Cortex of kidney (tissue), 1 donor: Measurements from ENCODE around the gene LIMCH1.
"Not testable (repeated sequence)": the region's sequence is repeated elsewhere in the genome, so short reads cannot be mapped to it uniquely, and the experiment has no call there.

Experiments
- DNase-seq: peaks from one replicate; lab custom pipeline; 2025; lab: John Stamatoyannopoulos, UW

The LIMCH1 gene

DNA sequence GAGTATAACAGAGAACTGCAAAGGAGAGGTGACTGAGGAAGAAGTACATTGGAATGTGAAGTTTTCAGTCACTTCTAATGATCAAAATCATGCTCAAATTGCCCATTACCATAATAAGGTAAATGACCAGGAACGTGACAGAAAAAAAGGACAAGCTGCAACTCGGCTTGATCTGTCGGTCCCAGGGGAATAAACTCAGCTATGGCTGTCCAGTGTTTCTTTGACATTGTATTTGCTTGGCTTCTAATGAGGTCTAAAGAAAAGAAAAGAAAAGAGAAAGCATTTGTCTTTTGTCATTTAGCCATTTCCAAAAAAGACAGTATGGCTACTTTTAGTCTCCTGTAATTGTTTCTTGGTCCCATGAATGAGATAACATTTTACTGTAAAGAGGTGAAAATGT lies 185.3 kb downstream of the LIMCH1 start:
- DNase-seq: no peak

DNA sequence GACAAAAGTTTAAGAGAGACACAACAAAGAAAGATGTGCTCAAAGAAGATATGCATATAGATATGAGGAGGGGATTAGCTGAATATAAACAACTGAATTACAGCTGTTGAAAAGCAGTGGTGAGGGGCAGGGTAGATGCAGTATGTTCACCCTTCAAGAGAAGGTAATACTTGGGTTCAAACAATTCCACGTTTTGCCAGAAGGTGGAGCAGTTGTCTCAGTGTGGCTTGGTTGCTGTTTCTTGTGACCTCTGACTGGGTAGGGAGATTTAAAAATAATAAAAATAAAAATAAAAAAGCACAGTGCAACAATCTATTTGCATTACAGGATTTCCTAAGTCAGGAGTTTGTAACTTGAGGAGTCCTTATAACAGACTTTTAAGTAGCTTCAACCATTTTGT lies 187.3 kb downstream of the LIMCH1 start:
- no peak for DNase-seq

DNA sequence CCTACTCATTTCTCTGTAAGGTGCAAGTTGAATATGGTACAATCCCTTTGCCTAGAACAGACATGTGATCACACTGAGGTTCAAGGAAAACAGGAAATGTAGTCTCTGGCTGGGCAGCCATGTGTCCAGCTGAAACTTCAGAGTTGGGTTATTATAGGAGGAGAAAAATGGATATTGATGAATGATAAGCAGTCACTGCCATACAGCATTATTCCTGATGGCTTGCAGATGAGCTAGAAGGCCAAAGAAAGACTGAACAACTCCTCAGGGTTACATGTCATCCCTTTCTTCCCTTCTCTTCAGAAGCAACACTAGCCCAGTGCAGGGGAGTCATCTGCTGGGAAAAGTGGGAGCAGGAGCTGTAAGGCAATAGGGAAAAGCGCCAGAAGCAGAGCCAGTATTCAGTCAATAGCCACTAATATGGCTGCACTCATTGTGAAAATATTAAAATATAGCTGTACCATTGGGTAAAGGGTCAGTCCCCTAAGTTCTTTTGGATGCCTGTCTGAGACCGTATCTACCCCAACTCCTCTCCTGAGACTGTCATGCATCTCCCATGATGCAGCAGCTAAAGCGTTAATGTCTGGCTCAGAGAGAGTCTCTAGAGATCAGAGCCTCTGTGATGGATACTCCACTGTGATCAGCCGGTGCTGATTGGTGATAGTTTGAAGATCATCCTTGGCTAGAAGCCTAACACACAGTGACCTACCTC lies 190.1 kb downstream of the LIMCH1 start:
- no peak for DNase-seq

DNA sequence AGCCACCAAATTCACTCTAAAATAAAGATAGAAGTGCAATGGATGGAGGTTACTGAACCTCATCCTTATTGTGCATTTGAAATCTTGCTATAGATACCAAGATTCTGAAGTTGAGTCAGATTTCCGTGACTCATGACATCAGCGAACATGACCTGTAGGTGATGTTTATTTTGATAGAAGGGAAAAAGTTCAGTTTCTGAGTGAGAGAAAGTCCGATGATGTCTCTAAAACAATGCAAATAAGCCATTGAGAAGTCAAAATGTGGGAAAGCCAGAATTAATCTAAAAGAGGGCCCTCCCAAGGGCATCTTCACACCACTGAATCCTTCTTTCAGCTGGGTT lies 190.6 kb downstream of the LIMCH1 start:
- DNase-seq: no peak

DNA sequence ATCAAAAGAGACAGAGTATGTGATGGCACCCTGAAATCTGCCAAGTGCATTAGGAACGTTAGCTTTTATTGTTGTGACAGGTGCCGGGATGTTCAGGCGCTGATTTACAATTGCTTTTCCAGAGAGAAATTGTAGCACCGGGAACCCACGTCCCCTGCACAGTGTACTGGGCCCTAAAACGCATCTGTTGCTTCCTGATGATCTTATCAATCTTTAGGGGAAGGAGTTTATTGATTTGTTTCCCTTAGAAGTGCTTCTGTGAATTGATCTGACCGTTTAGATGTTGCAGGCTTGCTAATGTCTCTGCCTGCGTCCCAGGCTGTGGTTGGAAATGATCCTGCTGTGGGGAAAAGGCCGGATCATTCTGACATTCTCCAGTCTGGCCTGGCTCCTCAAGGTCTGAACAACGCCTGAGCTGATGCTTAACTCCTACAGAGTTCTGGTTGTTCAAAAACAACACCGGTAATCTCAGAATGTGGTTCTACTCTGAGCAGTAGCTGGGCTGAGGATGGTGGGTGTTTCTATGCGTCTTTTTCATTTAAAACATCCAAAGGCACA lies 193.7 kb downstream of the LIMCH1 start:
- DNase-seq: no peak

DNA sequence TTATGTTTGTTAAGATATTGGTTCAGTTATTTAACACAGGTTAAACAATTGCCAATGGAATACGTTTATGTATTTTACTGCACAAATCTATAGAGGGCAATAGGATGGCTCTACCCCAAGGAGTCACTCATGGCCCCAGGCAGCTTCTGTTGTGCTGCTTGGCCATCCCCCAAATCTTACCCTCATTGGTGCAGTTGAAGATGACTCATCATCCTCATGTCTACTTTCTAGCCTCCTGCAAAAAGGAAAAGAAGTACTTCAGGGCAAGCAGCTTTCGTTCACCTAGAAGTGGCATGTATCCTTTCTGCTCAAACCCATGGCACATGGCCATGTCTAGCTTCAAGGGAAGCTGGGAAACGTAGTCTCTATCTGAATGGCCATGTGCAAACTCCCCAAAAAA lies 196.4 kb downstream of the LIMCH1 start:
- DNase-seq: no peak

DNA sequence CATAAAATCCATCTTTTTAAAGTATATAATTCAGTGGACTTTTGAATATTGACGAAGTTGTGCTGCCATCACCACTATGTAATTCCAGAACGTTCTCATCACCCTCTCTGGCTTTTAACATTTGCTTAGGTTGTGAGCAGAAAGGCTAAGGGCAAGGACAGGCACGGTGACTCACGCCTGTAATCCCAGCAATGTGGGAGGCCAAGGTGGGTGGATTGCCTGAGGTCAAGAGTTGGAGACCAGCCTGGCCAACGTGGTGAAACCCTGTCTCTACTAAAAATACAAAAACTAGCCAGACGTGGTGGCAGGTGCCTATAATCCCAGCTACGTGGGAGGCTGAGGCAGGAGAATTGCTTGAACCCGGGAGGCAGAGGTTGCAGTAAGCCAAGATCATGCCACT lies 199.5 kb downstream of the LIMCH1 start:
- not testable (repeated sequence) for DNase-seq

DNA sequence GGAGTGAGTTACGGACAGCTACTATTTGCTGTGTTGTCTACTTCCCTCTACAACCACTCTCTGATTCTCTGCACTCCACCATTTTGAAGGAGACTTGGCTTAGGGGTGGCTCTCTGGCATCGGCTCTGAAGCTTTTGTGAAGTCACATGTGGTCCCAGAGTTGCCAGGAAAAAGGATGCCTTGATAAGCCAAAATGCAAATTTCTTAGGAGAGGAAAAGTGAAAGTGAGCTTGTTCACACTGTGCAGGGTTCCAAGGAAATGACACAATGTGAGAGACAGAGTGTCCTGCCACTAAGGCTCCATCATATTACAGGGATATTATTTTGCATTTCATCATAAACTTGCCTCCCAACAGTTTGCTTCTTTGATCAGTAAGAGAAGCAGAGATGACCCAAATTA lies 203.4 kb downstream of the LIMCH1 start:
- no peak for DNase-seq

DNA sequence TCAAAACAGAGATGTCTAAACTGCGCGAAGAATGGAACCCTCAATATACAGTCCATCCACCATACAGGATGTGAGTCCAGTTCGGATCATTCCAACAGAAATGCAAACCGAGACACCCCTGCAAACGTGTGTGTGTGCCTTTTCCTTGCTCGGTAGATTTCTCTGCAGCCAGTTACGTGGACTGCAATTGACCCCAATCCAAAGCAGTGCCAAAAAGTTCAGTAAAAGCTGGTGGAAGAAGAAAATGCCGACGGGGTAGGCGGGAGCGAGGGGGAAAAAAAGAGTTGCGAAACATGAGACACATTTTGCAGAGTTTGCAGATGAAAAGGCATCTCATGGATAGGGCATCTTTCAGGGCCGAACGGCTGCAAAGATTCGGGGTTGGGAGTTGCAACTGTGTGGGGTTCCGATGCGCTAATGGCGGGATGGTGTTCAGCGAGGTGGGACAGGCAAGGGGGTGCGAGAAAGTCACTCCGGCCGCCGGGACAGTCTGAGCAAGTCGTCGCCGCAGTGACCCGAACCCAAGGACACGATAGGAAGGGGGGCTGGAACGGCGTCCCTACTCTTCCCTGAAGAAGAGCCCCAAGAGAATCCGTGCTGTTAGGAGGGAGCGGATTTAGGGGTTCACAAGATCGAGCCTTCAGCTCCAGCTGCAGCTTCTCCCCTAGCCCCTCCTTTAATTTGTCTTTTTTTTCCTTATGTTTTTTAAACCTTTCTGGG lies 206.8 kb downstream of the LIMCH1 start:
- DNase-seq: no peak

DNA sequence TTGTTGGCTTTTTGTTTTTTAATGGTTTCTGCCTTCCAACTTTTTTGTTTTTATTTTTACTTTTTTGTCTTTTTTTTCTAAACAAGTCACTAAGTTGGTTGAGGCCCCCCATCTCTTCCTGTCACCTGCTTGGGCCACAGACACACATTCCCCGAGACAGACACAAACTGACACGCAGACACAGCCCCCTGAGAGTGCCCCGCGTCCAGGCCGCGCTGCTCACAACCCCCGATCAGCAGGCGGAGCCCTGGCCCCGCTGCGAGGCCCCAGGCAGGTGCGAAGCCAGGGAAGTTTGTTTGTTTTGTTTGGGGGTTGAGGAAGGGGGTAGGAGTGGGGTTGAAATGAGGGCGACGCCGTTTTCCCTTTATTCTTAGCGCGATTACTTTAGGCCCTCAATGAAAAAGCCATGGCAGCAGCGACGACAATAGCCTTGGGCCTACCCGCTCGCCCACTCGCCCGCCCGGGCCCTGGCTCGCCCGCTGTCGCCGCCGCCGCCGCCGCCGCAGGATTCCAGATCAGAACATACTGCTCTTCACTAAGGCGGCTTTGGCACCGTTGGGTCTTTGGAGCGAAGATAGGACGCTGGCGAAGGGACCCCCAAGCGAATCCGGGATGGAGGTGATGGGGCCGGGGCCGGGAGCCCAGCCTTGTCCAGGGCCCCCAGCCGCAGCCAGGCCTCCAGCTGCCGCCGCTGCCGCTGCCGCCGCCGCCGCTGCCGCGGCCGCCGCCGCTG lies 207.5 kb downstream of the LIMCH1 start:
- DNase-seq: no peak

DNA sequence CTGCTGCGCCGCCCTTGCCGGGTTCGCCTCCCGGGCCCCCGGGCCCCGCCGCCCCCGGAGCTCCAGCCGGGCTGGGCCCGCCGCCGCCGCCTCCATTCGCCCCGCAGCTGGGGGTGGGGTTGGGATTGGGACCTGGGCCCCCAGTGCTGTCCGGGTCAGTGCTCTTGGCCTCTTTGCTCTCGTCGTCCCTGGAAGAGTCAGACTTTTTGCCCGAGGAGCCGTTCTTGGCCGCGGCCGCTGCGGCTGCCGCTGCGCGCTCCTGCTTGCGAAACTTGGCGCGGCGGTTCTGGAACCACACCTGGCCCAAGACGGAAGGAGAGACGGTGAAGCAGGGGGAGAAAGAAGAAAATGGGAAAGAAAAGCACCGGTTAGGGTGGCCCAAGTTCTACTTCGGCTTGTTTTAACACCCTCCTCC lies 208.1 kb downstream of the LIMCH1 start:
- DNase-seq: no peak

DNA sequence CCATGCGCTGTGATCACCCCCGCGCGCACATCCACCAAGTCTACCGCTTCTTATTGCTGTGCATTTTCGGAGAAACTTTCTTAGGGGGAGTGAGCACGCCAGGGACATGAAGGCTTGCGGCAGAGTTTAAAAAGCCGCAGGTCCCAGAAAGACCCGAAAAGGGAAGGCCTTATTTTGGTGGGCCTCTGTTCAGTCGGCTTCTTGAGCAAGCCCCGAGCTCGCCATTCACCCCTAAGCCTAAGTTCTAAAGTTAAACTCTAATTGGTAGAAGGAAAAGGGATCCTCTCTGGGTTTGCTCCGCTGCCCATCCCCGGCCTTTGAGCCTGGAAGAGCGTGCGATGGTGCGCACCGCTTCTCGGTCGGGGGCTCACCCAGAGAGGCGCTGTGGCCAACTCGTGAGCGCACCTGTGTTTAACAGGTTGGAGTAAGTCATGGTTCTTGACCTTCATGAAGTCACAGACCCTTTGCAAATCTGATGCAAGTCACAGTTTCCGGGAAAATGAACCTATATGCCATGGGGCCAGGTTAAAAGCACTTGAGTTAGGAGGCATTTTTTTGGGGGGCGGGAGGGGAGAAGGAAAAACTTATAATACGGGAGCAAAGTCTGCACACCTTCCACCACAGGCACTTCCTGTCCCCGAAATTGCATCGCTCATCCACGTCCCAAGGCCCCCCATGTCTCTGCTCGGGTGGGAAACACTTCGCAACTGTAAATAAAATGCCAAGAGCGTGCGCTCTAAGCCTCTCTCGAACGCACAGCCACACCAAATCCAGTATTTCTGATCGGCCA lies 208.7 kb downstream of the LIMCH1 start:
- no peak for DNase-seq

DNA sequence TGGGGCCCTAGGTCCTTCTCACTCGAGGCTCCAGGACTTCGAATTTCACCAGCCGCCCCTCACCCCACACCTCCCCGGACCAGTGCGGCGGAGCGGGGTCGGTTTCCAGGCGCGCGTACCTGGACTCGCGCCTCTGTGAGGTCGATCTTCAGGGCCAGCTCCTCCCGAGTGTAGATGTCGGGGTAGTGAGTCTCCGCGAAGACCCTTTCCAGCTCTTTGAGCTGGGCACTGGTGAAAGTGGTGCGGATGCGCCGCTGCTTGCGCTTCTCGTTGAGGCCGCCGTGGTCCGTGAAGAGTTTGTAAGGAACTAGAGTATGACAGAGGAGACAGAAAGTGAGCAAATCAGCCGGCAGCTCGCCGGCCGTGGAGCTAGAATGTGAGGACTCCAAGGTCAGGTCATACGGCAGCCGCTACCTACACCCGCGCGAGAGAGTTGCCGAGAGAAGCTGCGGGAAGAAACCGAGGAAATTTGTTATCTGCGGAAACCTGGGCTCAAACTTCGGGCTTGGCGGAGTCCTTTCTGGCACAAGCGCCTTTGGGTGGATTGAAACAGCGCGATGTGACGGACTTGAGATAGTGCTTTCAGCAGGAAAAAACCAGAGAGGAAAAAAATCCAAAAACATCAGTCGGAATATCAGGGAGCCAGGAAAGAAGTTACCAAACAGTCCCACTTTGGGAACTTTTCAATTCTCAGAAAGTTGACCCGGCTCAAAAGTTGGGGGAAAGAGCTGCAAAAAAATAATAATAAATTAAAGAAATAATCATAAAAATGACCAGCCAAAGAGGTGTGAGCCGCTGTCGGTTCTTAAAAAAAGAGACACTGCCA lies 209.5 kb downstream of the LIMCH1 start:
- no peak for DNase-seq

DNA sequence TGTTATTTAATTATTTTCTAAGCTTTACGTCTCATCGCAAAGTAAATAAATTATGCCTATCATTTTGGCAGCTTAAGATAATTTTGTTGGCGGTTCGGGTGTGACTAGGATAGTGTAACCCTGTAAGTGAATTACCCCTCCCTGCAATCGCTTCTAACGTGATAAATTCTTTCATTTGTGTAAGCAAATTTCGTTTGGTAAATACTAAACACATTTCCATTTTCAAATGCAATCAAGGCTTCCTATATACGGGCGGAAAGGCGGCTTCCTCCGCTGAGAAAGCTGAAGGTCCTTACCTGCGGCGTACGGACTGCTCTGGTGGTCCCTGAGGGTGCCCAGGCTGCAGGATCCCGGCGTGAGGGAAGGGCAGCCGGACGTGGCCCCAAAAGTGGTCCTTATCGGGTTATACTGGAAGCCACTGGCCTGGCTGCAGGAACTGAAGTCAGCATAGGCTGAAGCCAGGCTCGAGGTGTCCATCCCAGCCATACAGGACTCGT lies 210.2 kb downstream of the LIMCH1 start:
- no peak for DNase-seq

DNA sequence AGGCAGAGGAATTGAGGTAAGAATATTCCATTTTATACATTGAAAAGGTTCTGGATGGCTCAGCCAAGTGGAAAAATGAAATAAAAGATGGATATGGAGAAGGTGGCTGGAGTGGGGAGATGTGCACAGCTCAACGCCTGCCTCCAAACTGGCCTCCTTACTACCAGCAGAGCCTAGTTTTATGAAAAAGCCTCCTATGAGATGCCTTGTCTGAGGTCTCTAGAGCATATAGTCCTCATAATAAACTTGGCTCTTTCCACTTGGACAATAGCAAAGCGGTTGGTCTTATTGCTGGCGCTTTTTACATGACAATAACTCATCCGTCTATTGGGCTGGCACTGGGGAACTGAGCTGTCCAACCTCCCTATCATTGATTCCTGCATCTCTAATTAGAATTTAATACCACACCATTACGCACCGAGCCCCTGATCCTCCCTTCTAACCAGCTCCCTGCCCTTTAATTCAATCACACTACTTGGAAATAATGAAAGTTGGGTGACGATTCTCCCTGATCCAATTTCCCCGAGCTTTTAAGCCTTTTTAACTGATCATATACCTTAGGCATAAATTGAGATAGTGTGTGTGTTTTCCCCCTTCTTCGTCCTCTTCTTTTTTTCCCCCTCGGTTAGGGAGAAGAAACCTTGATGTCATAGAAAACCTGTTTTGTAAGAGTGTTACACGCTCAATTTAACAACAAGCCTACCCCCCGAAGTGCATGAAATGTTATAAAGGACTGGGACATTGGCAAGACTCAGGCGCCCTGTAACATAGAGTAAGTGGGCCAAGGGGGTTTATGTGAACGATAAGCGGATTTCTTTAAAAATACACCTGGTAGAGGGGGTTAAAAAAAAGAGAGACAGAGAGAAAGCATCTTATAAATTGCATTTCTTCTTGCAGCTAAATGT lies 210.9 kb downstream of the LIMCH1 start, which contains the start of gene PHOX2B:
PHOX2B (minus strand) TSS at position 155 of the 905 bp plus-strand sequence; CDS start at position 40, 115 bp downstream.
- DNase-seq: no peak

DNA sequence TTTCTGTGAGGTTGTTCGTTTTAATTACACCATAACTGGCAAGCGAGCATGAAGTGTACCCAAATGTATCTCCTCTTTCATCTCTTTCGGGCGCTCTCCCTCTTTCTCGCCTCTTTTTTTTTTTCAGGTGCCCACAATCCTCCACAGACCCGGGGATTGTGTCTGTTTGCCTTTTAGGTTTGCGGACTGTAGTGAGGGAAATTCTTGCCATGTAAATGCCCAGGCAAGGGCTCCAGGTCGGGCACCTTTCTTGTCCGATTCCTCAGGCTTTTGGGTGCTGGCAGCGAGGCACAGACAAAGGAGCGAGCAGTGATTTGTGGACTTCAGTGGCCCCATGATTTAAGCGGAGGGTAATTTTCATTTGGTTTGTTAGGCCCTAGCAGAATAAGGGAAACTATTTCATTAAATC lies 211.7 kb downstream of the LIMCH1 start:
- no peak for DNase-seq
